Activated naive CD8-positive, alpha-beta T cell treated with anti-CD3 and anti-CD28 coated beads, Interleukin-2, amount 10 ng/mL, durations not matched to agents 7 days and 5 days (primary cell): Measurements from ENCODE around the gene BRMS1. TPM values are rescaled to one million over a fixed set of nuclear protein-coding genes. Genes with fewer than 3 reads are reported as not detected.
A peak's percentile ranks its signal among the peaks of the same experiment; 100 is the strongest.

ENCODE experiments used
- ATAC-seq: fragments of 150-1000 bp; cut with Tn5 transposase; one replicate; pipeline ENCODE4 v1.10.0; 2021; ENCODE audit warnings: low read depth, moderate library complexity
- POLR2A ChIA-PET: fragments of 350-600 bp; sonication (Branson Sonifier 250); formaldehyde crosslinking; loops from one replicate; lab custom pipeline; 2021; ENCODE audit warnings: antibody characterized with exemption; lab: Charles Lee
- DNase-seq: peaks from one replicate; pipeline ENCODE4 v3.0.0; 2021
- H3K27ac Mint-ChIP-seq: one replicate; pipeline ENCODE4 v1.8.0; 2022; ENCODE audit warnings: mild to moderate bottlenecking, mixed read lengths
- H3K27me3 Mint-ChIP-seq: one replicate; pipeline ENCODE4 v1.8.0; 2022; ENCODE audit warnings: mild to moderate bottlenecking, moderate library complexity, mixed read lengths
- H3K36me3 Mint-ChIP-seq: one replicate; pipeline ENCODE4 v1.8.0; 2021; ENCODE audit warnings: mild to moderate bottlenecking, mixed read lengths
- H3K4me1 Mint-ChIP-seq: one replicate; pipeline ENCODE4 v1.8.0; 2021; ENCODE audit warnings: mixed read lengths
- H3K4me3 Mint-ChIP-seq: one replicate; pipeline ENCODE4 v1.8.0; 2022; ENCODE audit warnings: mild to moderate bottlenecking, moderate library complexity, mixed read lengths
- H3K9me3 Mint-ChIP-seq: one replicate; pipeline ENCODE4 v1.8.0; 2021; ENCODE audit warnings: mixed read lengths
- total RNA-seq, 2 experiments: library from RNA; stranded (reverse); gene quantifications; one replicate each; pipeline ENCODE4 v1.2.3, GENCODE V29; 2021

BRMS1 gene
- total RNA-seq, 2 experiments from 2014 or later: 45.4 to 47.8 TPM

DNA sequence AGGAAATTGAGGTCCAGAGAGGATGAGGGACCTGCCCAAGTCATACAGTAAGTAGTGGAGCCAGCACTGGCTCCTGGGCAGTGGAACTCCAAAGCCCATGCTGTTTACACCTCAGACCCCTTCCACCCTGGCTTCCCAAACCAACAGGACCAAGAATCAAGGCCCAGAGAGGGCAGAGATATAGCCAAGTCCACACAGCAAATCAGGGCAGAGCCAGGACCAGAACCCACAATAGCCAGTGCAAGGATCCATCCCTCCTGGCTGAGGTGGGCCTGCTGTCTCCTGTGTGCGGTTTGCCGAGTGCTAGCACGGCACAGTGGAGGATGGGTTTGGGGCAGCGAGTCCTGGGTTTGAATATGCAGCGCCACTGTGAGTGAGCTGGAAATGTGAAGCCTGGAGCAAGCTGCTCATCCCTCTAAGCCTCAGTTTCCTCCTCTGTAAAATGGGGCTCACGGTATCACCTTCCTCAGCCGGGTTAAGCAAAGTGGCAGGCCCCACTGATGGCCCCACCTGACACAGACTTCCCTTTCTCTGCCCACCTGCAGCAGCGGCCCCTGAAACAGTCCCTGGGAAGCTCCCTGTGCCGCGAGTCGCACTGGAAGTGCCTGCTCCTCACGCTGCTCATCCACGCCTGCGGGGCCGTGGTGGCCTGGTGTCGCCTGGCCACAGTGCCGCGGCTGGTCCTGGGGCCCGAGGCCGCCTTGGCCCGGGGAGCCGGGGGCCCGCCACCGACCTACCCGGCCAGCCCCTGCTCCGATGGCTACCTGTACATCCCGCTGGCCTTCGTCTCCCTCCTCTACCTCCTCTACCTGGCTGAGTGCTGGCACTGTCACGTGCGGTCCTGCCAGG lies 50.9 kb downstream of the BRMS1 start:
- Mint-ChIP-seq H3K27me3 (peaks cover 35% of the 10 kb centered on the region), H3K4me1 (peaks cover 21% of the 10 kb centered on the region), H3K36me3 (no peaks in the 10 kb centered on the region), H3K9me3 (no peaks in the 10 kb centered on the region), H3K27ac (no peak overlapping the region), H3K4me3 (no peak overlapping the region)
- ATAC-seq (no peak), DNase-seq (no peak)
- POLR2A ChIA-PET: no interaction called here

DNA sequence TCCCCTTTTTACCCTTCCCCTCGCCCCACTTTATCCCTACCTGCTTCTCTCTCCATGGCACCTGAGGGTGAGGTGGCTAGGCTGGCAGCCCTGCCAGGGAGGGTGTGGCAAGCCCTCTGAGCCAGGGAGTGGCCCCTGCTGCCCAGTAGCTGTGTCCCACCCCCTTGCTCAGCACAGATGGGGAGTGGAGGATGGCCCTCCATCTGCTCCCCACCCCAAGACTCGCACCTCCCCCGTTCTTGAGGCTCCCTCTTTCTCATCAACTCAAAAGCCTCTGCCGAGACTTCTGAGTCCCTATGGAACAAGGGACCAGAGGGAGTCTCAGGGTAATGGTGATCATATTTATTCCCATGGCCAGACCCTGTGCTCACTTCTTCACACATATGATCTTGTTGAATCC lies 51.6 kb downstream of the BRMS1 start:
- H3K4me3 Mint-ChIP-seq: no peak overlapping the region
- POLR2A ChIA-PET: no interaction called here
- peaks cover 22% of the 10 kb centered on the region for H3K4me1 Mint-ChIP-seq
- H3K9me3 Mint-ChIP-seq: no peaks in the 10 kb centered on the region
- no peak overlapping the region for H3K27ac Mint-ChIP-seq
- ATAC-seq (no peak), DNase-seq (no peak)
- H3K27me3 Mint-ChIP-seq: peaks cover 35% of the 10 kb centered on the region
- no peaks in the 10 kb centered on the region for H3K36me3 Mint-ChIP-seq

DNA sequence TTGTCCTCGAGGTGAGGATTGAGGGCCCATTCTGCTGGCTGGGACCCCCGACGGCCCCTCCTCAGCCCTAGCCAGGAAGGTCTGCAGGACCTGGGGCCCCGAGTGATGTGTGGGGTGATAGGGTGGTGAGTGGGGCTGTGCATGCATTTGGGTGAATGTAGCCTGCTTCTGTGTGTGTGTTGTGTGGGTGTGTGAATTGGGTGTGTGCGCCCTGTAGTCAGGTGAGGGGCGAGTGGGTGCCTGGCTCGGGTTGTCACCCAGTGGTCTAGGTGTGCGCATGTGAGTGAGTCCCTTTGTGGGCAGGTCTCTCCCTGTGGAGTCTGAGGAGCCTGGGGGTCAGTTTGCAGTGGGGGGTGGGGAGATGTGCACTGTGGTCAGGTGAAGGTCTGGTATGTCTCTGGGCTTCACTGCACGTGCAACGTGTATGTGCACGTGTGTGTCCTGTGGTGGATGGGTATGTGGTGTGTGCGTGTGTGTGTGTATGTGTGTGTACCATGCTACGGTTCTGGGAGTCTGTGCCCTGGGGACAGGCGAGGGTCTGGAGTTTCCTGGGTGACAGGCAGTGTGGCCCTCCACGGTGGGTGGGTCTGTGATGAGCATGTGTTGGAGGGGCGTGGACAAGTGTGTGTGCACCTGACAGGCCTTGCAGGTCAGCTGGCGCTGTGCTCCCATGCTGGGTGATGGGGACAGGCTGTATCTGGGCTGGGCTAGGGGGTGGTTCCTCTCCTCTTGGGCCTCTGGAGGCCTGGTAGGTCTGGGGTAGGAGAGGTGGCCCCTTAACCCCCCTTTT lies 52.2 kb downstream of the BRMS1 start:
- Mint-ChIP-seq H3K27me3 (peaks cover 35% of the 10 kb centered on the region), H3K4me1 (peaks cover 23% of the 10 kb centered on the region), H3K27ac (peak overlapping the region; percentile 5), H3K36me3 (no peaks in the 10 kb centered on the region), H3K4me3 (peak overlapping the region; percentile 25), H3K9me3 (no peaks in the 10 kb centered on the region)
- ATAC-seq (no peak), DNase-seq (no peak)
- POLR2A ChIA-PET: no interaction called here

DNA sequence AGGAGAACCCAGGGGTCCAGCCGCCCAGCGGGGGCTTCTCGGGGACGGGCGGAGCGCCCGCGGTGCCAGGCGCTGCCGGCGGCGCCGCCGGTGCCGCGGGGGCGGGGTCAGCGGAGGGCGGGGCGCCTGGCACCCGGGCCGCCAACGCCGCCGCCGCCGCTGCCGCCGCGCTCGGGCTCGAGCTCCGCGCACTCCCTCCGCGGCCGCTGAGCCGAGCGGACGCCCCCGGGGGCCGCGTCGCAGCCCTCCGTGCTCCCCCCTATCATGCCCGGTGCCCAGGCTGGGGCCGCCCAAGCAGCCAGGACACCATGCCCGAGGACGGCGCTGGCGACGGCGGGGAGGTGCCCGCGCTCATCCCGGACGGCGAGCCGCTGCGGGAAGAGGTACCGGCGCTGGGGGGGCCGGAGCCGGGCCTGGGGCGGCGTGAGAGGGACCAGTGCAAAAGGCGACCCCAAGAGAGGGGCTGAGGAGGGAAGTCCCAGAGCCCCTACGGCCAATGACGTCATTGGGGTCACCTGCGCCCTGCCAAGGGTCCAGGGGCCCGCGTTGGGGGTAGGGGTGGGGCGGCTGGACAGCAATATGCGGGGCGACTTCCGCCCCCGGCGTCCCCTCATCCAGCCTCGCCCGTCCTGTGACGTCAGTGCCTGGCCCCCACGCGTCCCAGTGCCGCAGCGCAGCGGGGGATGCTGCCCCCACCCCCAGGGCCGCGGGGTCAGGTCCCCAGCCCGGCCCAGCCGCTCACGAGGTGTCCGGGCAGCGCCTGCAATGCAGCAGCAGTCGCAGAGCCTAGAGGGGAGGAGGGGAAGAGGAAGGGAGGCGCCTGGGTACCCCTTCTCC lies 53.0 kb downstream of the BRMS1 start, which contains the start of gene TMEM151A:
Gene TMEM151A, plus strand, starts transcription at position 189 of the 837 bp plus-strand sequence. Its CDS starts 120 bp downstream, at position 309.
- ATAC-seq: no peak
- DNase-seq: no peak
- POLR2A ChIA-PET: interaction anchor here (0.6 kb wide), 1 partner anchor 80 kb away, joined by 7 read pairs; the partner anchor contains the start of gene SLC29A2
- Mint-ChIP-seq H3K27me3 (peaks cover 35% of the 10 kb centered on the region), H3K27ac (no peak within 1 kb of the TSS), H3K4me1 (peaks cover 27% of the 10 kb centered on the region), H3K36me3 (no peaks in the 10 kb centered on the region), H3K4me3 (peak within 1 kb of the TSS; percentile 36), H3K9me3 (no peaks in the 10 kb centered on the region)

DNA sequence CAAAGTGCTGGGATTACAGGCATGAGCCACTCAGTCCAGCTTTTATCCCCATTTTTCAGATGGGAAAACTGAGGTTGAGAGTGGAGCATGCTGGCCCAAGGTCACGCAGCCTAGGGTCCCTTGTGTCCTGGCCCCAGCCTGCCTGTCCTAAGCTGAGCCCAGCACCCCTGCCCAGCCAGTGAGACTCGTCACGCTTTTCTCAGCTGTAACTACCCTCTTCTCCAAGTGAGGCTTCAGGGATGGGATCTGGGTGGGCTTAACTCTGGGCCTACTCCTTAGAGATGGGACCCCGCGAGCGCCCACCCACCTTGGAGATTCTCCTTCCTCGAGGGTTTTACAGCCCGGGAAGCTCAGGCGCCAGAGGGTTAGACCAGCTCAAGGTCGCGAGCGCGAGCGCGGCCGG lies 53.6 kb downstream of the BRMS1 start:
- Mint-ChIP-seq H3K4me1 (peaks cover 27% of the 10 kb centered on the region), H3K27ac (no peak overlapping the region), H3K4me3 (peak overlapping the region; percentile 36), H3K9me3 (no peaks in the 10 kb centered on the region), H3K27me3 (peaks cover 29% of the 10 kb centered on the region), H3K36me3 (no peaks in the 10 kb centered on the region)
- ATAC-seq (no peak), DNase-seq (no peak)
- POLR2A ChIA-PET: interaction anchor here (0.6 kb wide), 1 partner anchor 81 kb away, joined by 7 read pairs; the partner anchor contains the start of gene SLC29A2

DNA sequence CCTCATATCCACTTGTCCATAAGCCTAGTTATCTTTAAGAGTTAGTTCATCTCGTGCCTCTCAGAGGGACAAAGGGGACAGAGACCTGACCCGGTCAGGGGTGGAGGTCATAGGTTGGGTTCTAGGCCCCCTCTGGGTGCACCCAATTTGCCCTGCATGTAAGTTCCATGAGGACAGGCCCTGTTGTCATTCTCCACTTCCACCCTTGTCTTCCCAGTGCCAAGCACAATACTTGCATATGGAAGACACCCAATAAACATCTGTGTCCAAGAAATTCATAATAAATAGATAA lies 54.6 kb downstream of the BRMS1 start:
- Mint-ChIP-seq H3K4me3 (peak overlapping the region; percentile 93), H3K4me1 (peaks cover 27% of the 10 kb centered on the region), H3K27ac (peak overlapping the region; percentile 13), H3K36me3 (no peaks in the 10 kb centered on the region), H3K9me3 (no peaks in the 10 kb centered on the region), H3K27me3 (peaks cover 29% of the 10 kb centered on the region)
- DNase-seq: no peak
- no peak for ATAC-seq
- POLR2A ChIA-PET: no interaction called here

DNA sequence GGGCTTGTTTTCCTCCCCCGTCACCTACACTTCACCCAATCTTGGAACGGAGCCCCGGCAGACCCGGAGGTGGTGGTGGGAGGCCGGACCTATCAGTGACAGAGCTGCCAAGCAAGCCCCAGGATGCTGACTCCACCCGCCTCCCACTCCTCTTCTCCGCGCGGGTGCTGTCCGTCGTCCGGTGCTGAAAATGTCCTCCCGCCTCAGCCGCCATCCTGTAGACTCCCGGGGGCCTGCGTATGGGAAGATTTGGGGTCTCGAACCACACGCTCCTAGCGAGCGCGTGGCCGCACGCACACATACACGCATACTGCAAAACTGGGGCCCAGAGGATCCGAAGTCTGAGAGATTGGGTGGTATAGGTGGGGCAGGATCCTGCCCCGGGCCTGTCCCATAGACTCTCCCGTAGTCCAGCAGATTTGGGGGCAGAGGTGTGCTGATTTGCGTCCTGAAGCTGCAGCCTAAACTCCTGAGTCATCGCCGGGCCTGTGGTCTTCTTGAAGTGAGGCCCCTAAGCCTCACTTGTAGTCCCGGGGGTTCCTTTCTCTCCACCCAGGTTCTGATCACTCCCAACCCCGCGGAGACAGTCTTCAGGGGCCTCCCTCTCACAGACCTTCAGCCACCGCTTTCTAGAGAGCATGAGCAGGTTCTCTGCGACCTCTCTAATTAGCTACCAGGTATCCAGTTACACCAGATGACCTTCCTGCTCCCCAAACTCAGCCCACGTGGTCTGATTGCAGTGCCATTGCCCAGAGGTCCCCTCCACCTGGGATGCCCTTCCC lies 55.2 kb downstream of the BRMS1 start:
- Mint-ChIP-seq H3K4me1 (peaks cover 27% of the 10 kb centered on the region), H3K27ac (peak overlapping the region; percentile 90), H3K9me3 (no peaks in the 10 kb centered on the region), H3K36me3 (no peaks in the 10 kb centered on the region), H3K27me3 (peaks cover 29% of the 10 kb centered on the region), H3K4me3 (peak overlapping the region; percentile 93)
- peak; percentile 83 for DNase-seq
- peak; percentile 52 for ATAC-seq
- POLR2A ChIA-PET: interaction anchor here (0.7 to 2.1 kb wide), 17 partner anchors 9 to 171 kb away, joined by 3 to 14 read pairs (median 5); partner anchors contain the start of genes BRMS1, CD248, MRPL11 and RIN1

DNA sequence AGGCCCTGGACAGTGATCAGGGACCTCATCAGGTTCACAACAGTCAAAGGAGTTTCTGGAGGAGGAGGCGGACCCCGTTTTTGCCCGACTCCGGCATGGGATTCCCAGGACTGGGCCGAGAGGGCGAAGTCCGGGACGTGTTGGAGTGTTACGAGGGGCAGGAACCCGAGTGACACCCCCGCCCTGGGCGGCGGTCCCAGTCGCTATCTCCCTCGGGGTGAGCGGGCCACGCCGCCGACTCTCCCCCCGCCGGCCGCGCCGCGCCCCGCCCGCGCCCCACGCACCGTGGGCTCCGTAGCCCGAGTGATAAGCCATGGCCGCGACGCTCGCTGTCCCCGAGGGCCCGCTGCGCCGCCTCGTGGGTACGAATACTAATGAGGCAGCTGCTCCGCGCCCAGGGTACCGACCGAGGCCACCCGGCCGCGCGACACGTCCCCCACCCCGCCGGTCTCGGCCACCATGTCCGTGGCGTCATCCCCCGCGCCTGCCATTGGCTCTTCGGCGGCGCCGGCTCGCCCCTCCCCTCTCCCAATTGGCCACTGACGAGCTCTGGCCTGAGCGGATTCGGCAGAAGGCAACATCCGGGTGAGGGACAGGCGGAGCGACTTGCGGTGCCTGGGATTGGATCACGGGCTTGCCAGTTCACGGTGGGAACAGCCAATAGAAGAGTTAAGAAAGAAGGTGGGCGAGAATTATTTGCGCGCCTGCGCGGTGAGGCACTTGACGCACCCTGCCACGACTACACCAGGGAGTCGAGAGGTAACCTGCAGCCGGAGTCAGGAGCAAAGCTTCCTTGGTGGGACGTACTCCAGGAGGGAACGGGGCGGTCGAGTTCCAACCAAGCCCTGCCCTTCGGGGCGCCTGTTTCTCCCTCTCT lies 56.0 kb downstream of the BRMS1 start, which contains the start of gene YIF1A:
Gene YIF1A, minus strand, starts transcription at position 473 of the 877 bp plus-strand sequence. Its CDS starts 158 bp downstream, at position 315.
- Mint-ChIP-seq H3K4me1 (peaks cover 27% of the 10 kb centered on the region), H3K9me3 (no peaks in the 10 kb centered on the region), H3K4me3 (peak within 1 kb of the TSS; percentile 93), H3K36me3 (no peaks in the 10 kb centered on the region), H3K27me3 (peaks cover 29% of the 10 kb centered on the region), H3K27ac (peak within 1 kb of the TSS; percentile 90)
- POLR2A ChIA-PET: interaction anchor here (0.7 to 2.1 kb wide), 19 partner anchors 8 to 170 kb away, joined by 3 to 14 read pairs (median 4); partner anchors contain the start of genes BRMS1, CD248, MRPL11 and RIN1
- ATAC-seq (peak; percentile 97), DNase-seq (peak; percentile 96)

DNA sequence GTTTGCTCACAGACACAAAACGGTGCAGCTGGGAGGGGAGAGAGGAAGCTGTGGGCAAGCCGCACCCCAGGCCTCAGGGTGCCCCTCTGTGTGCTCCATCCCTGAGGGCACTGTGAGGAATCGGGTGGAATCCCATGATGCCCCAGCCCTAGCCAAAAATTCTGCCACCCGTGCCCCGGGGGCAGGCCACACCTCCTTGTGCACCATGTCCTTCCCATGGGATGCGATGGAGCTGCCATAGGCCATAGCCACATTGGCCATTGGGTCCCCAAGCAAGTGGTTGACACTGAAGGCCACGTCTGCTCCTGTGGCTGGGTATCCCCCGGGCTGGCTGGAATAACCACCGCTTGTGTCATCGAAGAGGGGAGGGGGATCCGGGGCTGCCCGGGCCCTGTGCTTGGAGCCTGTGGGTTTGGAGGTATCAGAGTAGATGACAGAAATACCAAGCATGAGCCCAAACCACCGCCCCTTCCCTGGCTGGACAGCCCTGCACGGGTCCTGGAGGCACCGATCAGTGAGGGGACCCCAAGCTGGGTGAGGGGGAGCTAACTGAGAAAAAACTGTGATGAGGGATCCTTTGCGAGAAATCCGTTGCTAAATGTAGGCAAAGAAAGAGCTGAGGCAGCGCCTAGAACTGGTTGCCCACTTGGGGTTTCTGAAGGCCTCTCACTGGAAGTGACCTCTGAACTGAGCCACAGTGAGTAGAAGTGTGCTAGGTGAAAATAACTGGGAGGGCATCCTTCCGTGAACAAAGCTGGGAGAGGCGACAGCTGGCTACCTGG lies 56.8 kb downstream of the BRMS1 start:
- POLR2A ChIA-PET: interaction anchor here (0.9 to 2.1 kb wide), 9 partner anchors 20 to 84 kb away, joined by 3 to 14 read pairs (median 6); partner anchors contain the start of genes CD248, RIN1 and SLC29A2
- Mint-ChIP-seq H3K27me3 (peaks cover 23% of the 10 kb centered on the region), H3K4me3 (peak overlapping the region; percentile 93), H3K9me3 (no peaks in the 10 kb centered on the region), H3K36me3 (no peaks in the 10 kb centered on the region), H3K27ac (peak overlapping the region; percentile 88), H3K4me1 (peaks cover 29% of the 10 kb centered on the region)
- ATAC-seq: no peak
- no peak for DNase-seq
